ENCODE results near the gene ARRB1. TPM values are rescaled to one million over a fixed set of nuclear protein-coding genes. Genes with fewer than 3 reads are reported as not detected.
A peak's percentile ranks its signal among the peaks of the same experiment; 100 is the strongest.

ARRB1 gene
- total RNA-seq, 4 donors from 2014 or later, result 41.1 to 102 (median 76.7) TPM

DNA sequence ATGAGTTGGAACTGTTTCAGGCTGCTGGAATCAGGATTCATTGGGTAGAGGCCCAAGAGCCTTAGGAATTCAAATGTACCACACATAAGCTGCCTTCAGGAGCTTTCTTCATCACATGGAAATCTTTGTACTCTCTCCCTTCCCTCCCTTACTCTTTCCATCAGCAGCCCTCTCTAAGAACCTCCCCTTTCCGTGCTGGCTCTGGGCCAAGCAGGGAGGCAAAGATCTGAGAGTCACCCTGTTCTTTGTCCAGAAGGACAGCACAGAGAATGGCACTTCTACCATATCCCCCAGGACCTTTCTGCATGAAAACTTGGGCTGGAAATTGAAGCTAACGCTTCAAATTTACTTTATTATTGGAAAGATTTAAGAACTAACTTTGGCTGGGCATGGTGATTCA lies 131.6 kb downstream of the ARRB1 start:
- Histone ChIP-seq H3K27me3 (peaks cover 0 to 2% (median 0%) of the 10 kb centered on the region in 4 donors), H3K4me3 (no peak overlapping the region), H3K9me3 (no peaks in the 10 kb centered on the region), H3K36me3 (no peaks in the 10 kb centered on the region), H3K4me1 (no peaks in the 10 kb centered on the region), H3K27ac (replicated peaks in 1 of 4) (no peak overlapping the region)
- no peak for DNase-seq (ENCODE audit: extremely low spot score)
- TF ChIP-seq POLR2AphosphoS5 (IDR thresholded peaks at IDR 0.05), result no peak
- intact Hi-C loops (cut with DNase I), result no loop called here
- 42% methylated on average over 2 of the region's 2 CpGs for WGBS

DNA sequence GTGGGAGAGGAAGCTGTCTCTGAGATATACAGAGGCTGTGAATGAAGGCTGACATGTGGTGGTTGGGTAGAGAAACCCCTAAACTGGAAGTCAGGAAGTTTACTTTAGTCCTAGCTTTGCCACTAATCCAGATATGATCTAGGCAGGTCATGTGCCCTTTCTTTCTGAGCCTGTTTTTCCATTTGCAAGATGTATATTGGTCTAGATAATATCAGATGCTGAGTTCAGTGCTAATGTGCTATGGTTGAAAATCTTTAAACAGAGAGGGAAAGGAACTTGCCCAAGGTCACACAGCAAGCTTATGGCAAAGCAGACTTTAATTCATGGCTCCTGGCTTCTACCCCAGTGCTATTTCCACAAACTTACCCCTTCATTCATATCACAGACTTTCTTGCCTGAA lies 136.6 kb downstream of the ARRB1 start:
- H3K4me3 ChIP-seq, result no peak overlapping the region
- H3K9me3 ChIP-seq, result peaks cover 0 to 3% (median 0%) of the 10 kb centered on the region in 4 donors
- TF ChIP-seq EP300 (IDR thresholded peaks at IDR 0.05) (no peak), POLR2AphosphoS5 (IDR thresholded peaks at IDR 0.05) (no peak), POLR2A (IDR thresholded peaks at IDR 0.05; ENCODE audit: low read depth) (no peak)
- TF ChIP-seq, protein P1, sequence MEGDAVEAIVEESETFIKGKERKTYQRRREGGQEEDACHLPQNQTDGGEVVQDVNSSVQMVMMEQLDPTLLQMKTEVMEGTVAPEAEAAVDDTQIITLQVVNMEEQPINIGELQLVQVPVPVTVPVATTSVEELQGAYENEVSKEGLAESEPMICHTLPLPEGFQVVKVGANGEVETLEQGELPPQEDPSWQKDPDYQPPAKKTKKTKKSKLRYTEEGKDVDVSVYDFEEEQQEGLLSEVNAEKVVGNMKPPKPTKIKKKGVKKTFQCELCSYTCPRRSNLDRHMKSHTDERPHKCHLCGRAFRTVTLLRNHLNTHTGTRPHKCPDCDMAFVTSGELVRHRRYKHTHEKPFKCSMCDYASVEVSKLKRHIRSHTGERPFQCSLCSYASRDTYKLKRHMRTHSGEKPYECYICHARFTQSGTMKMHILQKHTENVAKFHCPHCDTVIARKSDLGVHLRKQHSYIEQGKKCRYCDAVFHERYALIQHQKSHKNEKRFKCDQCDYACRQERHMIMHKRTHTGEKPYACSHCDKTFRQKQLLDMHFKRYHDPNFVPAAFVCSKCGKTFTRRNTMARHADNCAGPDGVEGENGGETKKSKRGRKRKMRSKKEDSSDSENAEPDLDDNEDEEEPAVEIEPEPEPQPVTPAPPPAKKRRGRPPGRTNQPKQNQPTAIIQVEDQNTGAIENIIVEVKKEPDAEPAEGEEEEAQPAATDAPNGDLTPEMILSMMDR (IDR thresholded peaks at IDR 0.05), result no peak
- H3K27ac ChIP-seq (replicated peaks in 1 of 4), result no peak overlapping the region
- no peaks in the 10 kb centered on the region for H3K4me1 ChIP-seq
- no peak for DNase-seq (ENCODE audit: extremely low spot score)
- H3K27me3 ChIP-seq, result peaks cover 0 to 13% (median 0%) of the 10 kb centered on the region in 4 donors
- intact Hi-C loops (cut with DNase I), result no loop called here
- H3K36me3 ChIP-seq, result no peaks in the 10 kb centered on the region

DNA sequence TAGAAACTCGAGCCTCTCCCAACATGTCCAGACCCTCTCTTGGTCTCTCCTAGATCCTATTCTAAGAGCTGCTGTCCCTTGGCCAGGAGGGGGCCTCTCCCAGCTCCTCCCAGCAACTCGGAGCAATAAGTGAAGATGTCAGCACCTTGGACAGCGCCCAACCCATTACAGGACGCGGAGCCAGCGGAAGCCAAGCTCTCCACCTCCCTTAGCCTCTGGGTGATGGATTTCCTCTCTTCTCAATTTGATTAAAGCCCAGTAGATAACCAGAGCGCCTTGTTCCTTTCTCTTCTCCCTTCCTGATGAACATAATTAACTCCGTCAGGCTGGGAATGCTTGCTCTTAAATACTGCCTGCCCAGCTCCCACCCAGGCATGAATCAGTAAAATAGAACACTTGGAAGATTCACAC lies 137.0 kb downstream of the ARRB1 start:
- Histone ChIP-seq H3K27me3 (peaks cover 0 to 13% (median 0%) of the 10 kb centered on the region in 4 donors), H3K4me3 (no peak overlapping the region), H3K4me1 (no peaks in the 10 kb centered on the region), H3K36me3 (no peaks in the 10 kb centered on the region), H3K9me3 (peaks cover 0 to 3% (median 0%) of the 10 kb centered on the region in 4 donors), H3K27ac (replicated peaks in 1 of 4) (no peak overlapping the region)
- WGBS, result 3% methylated on average over 8 of the region's 8 CpGs
- no peak for TF ChIP-seq POLR2AphosphoS5 (IDR thresholded peaks at IDR 0.05)
- TF ChIP-seq, protein P1 (IDR thresholded peaks at IDR 0.05), result peak in 1 of 3 experiments; percentile 5
- intact Hi-C loops (cut with DNase I), result no loop called here
- DNase-seq (ENCODE audit: extremely low spot score), result no peak

Small RNA genes lying within 50 kb of the gene (small RNA-seq; reads per million reads assigned to genes)
- gene MIR326 (0.42 to 2.2 (median 1.1) reads per million in 3 donors), gene SNORD15A (0 reads per million in 3 donors)

Other genes starting within 250 kb of the ARRB1 start
- gene SLCO2B1, start 200.6 kb downstream of the ARRB1 start, total RNA-seq, result 10 to 100 TPM; 30.5 to 61.1 (median 33.0) TPM
- under 1 TPM in 3 of 4 donors, not detected in 1; 0.26 to 0.40 (median 0.33) TPM for gene TPBGL, start 110.9 kb downstream of the ARRB1 start, total RNA-seq
- gene RPS3, start 47.9 kb upstream of the ARRB1 start, total RNA-seq, result 1,000 to 10,000 TPM in 3 of 4 donors, 100 to 1,000 TPM in 1; 879 to 1,878 (median 1,387) TPM
- under 1 TPM in 3 of 4 donors, not detected in 1; 0.17 to 0.42 (median 0.29) TPM for gene KLHL35, start 81.5 kb upstream of the ARRB1 start, total RNA-seq
- gene GDPD5, start 174.3 kb upstream of the ARRB1 start, total RNA-seq, result 1 to 10 TPM; 5.1 to 9.3 (median 8.4) TPM
- 100 to 1,000 TPM; 162 to 270 (median 219) TPM for gene SERPINH1, start 210.6 kb upstream of the ARRB1 start, total RNA-seq